NCI-H187 treated with DMSO at 0.1 percent for 48 hours (cell line): Measurements from ENCODE around the gene NPAS3.

Experiments
- DNase-seq: peaks from one replicate; lab custom pipeline; 2025; lab: John Stamatoyannopoulos, UW

NPAS3 gene

DNA sequence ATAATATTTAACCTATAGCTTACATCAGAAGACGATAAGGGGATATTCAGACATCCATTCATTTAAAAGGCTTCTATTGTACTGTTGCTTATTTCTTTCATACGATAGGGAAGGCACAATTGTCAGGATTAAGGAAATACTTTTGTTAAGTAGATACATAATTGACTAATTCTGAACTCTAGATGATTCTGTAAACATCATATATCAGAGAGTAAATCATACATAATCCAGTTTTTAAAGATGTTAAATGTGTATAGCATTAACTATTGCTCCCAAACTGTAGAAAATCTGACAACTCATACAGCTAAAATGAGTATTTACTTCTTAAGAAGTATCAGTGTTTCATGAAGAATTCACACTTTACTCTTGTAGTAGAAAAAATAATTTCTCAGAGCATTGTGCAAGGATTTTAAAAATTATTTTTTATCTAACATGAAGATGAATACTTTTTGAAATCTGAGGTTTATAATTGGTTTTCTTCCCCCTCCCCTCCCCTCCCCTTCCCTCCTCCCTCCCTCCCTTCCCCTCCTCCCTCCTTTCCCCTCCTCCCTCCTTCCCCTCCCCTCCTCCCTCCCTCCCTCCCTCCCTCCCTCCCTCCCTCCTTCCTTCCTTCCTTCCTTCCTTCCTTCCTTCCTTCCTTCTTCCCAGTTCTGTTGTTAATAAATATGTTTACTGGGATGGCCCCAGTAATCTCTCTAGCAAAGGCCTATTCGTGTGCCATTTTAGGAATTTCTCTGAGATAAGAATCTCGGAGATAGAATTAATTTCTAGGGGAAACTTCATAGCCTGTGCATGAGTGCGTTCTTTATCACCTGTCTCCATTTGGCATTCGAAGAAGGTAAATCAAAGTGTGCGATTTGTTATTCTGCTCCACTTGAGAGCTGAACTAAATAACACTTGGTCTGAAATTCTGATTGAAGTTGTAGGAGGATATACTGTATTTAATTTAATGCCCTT is 2.3 kb downstream of the NPAS3 start:
- DNase-seq, result no peak

DNA sequence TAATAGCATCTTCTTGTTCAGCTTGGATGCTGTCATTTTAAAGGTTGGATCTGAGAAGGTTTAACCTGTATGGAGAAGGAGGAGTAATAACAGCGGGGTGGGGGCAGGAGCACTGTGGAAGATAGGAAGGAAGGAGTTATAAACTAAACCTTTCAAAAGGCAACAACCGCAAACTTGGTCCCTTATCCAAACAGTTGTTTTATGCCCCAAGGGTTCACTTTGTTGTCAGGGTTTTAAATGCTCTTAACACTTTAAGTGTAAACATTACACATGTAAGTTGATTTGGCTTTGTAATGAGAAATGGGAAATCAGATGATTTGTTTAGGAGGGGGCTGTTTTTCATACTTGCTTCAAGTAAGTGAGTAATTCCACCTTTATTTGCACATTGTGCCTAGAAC is 3.0 kb downstream of the NPAS3 start:
- no peak for DNase-seq

- no peak for DNase-seq
Observed at GRCh38 chr14:32947081-32947480, 8.4 kb downstream of the NPAS3 start.

GRCh38 chr14:32947792-32948191 is 9.1 kb downstream of the NPAS3 start:
- no peak for DNase-seq

DNA sequence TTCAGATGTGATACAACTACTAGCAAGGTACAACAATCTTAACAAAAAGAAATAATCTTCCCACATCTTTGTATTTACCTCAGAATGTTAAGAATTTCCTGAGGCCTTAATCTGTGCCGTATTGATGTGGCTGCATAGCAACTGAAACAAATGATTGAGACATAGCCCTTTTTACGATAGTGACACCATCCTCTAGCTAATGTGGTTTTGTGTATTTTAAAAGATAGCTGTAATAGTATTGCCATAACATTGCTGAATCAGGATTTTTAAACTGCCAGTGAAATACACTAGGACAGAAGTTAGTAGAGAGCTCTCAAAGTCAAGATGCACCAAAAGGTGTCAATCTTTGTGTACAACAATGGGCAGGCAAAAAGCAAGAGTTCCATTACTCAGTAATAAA is 11.9 kb downstream of the NPAS3 start:
- no peak for DNase-seq

- no peak for DNase-seq
Observed at GRCh38 chr14:32967421-32967820, 28.7 kb downstream of the NPAS3 start.

- DNase-seq, result no peak
Observed at GRCh38 chr14:32968972-32969544, 30.4 kb downstream of the NPAS3 start.

GRCh38 chr14:32977913-32978312 is 39.2 kb downstream of the NPAS3 start:
- no peak for DNase-seq

DNA sequence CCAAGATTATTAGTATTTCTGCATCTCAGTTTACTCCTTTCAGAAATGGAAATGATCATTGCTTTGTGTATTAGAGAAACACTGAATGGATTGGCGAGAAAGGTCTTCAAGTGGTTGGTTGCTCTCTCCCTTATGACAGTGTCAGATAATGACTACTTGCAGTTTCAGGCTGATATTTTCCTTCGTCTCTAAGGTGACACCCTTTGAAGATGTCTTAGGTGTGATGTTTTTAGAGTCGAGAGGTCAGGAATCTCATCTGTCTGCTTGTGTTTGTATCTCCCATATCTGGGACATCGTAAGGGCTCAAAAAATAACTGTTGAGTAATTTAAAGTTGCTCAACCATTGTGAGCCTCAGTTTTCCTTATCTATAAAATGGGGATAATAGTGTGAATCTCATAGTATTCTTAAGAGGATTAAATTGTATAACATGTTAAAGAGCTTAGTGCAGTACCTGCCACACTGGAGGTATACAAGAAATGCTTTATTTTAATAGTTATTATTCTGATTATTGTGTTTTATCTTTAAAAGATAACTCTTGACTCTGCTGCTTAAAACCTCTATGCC is 40.1 kb downstream of the NPAS3 start:
- no peak for DNase-seq

DNA sequence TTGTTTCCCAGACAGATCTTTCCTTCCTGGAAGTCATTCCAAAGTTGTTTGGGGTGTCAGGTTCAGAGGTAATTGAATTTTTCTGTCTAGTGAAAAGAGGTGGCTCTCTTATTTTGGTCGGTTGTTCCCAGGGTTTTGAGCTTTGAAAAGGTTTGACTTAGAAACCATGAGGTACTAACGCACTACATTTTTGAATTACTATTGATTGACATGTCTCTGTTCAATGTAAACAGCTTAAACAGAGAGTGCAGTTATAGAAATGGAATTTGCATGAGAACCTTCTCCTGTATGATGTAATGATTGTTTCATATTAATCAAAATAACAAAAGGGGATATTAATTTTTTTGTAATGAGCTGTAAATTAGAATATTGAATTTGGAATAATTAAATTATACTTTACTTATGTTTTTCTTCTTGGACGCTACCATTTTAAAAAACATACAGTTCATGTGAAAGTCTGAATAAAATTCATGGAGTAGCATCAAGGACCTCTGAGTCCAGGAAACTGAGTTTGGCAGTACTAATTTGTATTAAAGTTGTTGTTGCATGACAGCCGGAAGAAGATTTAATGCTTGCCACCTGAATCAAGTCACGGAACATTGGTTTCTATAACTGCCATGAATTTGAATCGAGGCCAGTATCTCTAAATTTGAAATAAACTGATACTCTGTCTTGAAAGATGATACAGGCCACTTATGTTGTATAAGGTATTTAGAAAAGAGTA is 41.7 kb downstream of the NPAS3 start:
- DNase-seq, result peak; percentile 82

GRCh38 chr14:32980902-32981501 is 42.3 kb downstream of the NPAS3 start:
- DNase-seq, result peak; percentile 82

GRCh38 chr14:32984241-32984930 is 45.7 kb downstream of the NPAS3 start:
- DNase-seq, result no peak

DNA sequence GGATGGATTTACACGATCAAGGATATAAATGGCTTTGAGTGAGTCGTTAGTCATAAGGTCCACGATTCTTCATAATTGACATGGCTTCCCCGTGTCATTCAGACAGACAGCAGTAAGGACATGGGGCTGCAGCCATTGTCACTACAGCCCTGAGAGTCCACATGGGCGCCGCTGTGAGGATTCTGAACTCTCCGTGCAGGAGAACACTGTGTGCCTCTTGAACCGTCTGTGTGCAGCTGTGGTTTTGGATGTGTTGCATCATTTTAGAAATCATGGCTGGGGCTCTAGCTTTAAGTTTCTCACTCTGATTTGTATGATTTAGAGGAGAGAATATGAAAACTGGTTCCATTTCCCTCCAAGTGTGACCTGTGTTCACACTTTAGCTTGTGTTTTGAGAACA is 47.2 kb downstream of the NPAS3 start:
- no peak for DNase-seq

DNA sequence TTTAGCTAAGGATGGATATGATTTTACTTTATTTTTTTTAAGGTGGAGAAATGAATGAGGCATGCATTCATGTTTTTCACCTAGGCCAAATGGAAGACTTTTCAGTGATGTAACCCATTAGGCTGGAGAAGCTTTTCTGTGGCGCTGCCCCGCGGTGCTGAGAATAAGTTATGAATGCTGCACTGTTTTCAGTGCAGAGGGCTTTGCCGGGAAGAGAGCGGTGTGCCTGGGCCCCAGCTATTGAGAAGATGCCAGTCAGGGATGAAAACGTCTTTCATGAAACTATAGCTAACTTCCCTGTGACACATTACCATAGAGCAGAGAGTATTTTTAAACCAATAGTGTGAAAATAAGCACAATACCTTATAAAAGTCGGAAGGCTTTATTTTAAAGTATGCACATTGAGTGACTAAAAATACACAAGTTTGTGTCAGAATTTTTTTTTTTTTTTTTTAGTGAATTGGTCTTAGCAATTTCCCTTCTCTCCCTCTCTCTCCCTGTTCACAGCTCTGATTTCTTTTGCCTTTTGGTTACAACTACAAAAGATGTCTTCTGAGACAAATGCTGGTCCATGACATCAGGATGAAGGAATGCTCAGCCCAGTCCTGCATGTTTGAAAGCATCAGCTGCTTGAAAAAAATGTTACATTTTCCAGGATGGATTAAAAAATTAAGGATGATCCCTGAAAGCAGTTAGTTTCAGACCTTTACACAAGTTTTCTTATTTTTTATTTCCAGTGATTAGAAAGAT is 48.3 kb downstream of the NPAS3 start:
- no peak for DNase-seq

- DNase-seq, result no peak
Observed at GRCh38 chr14:32991691-32992090, 53.0 kb downstream of the NPAS3 start.

DNA sequence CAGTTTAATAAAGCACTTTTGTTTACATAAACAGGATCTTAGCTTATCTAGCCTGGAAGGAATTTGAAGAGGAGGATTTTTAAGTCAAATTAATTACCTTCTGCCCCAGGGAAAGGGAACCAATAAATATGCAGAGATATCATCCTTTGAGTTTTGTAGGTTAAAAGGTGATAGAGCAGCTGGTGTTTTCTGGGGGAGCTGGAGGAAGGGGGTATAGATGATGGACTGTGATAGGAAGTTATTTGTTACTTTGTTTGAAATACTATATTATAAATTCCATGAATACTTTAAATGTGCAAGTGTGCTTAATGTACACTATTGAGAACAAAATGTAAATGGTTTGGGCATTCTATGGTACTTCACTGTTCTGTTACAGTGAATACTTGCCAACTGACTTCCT is 55.2 kb downstream of the NPAS3 start:
- DNase-seq, result no peak

GRCh38 chr14:32996343-32996742 is 57.7 kb downstream of the NPAS3 start:
- no peak for DNase-seq

DNA sequence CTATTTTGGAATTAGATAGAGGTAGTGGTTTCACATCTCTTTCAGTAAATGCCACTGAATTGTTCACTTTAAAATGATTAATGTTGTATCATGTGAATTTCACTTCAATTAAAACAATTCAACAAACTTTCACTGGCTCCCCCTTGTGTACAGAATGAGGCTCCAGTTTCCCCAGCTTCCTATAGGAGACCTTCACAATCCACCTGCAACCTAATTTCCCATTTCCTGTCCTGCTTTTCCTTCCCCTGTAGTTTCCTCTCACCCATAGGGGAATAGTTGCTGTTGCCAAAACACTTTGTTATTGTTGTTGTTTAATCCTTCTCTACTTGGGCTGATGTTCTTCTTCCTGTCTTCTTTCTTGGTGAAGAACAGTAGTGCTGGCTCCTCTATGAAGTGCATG is 59.8 kb downstream of the NPAS3 start:
- DNase-seq, result no peak

- DNase-seq, result no peak
Observed at GRCh38 chr14:33009673-33010072, 71.0 kb downstream of the NPAS3 start.

- DNase-seq, result no peak
Observed at GRCh38 chr14:33010495-33010894, 71.8 kb downstream of the NPAS3 start.

DNA sequence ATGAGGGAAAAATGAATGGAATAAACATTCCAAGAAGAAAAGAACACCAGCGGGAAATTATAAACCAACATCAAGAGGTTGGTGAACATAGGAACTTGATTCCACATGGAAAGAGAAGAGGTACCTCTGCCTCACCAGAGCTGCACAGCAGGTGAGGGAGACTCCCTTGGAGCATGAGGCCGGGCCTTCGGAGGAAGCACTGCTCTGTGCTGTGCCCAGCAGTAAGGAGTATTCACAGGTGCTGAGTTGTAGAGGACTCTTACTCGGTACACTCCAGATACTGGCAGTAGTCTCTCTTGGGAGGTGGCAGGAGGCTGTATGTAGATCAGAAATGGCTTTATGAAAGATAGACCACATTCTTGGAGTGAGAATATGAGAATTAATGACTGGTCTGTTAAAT is 76.0 kb downstream of the NPAS3 start:
- DNase-seq, result no peak
